Fibroblast of lung (primary cell): ENCODE results near the gene HOXC12.

Experiments used
- EZH2 ChIP-seq: IDR thresholded peaks from 2 replicates; pipeline ENCODE4 v1.5.1; 2012; ENCODE audit warnings: low read length, control low read depth, mild to moderate bottlenecking; ENCODE audit errors: missing control alignments
- TF ChIP-seq, protein P1 (sequence below), 2 donors: IDR thresholded peaks in 1 of 2; conservative IDR thresholded peaks in 1 of 2; 1 replicate in 1 of 2; 2 replicates in 1 of 2; pipeline ENCODE4 v1.5.1; 2011 to 2012; ENCODE audit warnings: low read length in 2 of 2, control low read depth in 1 of 2, inconsistent platforms in 1 of 2, low read depth in 1 of 2, mild to moderate bottlenecking in 1 of 2

DNA sequence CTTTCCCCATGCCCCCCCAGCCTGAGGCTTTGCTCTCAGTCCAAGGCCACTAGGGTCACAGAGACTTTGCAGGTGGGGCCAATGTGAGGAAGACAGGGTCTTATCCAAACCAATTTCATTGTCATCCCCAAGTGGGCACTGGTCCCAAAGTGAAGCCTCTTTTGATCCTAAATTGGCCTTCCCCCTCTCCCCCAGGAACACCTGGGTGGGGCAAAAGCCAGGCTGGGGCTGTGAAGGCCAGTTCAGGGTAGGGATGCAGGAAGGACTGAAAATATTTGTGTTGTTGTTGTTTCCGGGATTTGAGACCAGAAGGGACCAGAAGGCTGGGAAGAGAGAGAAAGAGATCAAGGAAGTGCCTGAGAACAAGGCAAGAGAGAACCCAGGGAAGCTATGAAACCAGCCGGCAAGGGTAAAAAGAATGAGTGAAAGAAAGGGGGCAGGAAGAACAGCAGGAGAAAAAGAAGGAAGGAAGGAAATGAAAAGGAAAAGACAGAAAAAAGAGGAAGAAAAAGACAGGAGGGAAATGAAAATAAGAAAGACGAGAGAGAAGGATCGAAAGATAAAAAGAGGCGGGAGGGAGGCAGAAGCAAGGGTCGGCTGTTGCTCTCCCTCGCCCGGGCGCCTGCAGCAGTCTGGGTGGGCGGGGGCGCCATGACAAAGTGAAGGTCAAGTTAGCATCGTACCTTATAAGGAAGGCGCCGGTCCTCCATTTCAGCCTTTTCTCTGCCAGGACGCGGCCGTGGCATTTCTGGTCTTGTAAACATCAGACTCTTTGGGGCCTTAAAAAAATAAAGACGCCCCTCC is 10.8 kb downstream of the HOXC12 start:
- TF ChIP-seq, protein P1, sequence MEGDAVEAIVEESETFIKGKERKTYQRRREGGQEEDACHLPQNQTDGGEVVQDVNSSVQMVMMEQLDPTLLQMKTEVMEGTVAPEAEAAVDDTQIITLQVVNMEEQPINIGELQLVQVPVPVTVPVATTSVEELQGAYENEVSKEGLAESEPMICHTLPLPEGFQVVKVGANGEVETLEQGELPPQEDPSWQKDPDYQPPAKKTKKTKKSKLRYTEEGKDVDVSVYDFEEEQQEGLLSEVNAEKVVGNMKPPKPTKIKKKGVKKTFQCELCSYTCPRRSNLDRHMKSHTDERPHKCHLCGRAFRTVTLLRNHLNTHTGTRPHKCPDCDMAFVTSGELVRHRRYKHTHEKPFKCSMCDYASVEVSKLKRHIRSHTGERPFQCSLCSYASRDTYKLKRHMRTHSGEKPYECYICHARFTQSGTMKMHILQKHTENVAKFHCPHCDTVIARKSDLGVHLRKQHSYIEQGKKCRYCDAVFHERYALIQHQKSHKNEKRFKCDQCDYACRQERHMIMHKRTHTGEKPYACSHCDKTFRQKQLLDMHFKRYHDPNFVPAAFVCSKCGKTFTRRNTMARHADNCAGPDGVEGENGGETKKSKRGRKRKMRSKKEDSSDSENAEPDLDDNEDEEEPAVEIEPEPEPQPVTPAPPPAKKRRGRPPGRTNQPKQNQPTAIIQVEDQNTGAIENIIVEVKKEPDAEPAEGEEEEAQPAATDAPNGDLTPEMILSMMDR (conservative IDR thresholded peaks at IDR 0.05 in 1 of 2, IDR thresholded peaks at IDR 0.05 in 1 of 2; ENCODE audit: low read depth in 1 of 2, low read length in 2 of 2), result no peak
- TF ChIP-seq EZH2, result no peak
